HG03039 (cell line): Measurements from ENCODE around the gene MLLT3.

ENCODE experiments used
- ATAC-seq: cut with Tn5 transposase; IDR thresholded peaks from one replicate; pipeline ENCODE4 v1.9.1; 2021; ENCODE audit warnings: mild to moderate bottlenecking, moderate library complexity; ENCODE audit not compliant: unreplicated experiment

The MLLT3 gene

GRCh38 chr9:20561531-20561930 is 60.8 kb downstream of the MLLT3 start:
- no peak for ATAC-seq

DNA sequence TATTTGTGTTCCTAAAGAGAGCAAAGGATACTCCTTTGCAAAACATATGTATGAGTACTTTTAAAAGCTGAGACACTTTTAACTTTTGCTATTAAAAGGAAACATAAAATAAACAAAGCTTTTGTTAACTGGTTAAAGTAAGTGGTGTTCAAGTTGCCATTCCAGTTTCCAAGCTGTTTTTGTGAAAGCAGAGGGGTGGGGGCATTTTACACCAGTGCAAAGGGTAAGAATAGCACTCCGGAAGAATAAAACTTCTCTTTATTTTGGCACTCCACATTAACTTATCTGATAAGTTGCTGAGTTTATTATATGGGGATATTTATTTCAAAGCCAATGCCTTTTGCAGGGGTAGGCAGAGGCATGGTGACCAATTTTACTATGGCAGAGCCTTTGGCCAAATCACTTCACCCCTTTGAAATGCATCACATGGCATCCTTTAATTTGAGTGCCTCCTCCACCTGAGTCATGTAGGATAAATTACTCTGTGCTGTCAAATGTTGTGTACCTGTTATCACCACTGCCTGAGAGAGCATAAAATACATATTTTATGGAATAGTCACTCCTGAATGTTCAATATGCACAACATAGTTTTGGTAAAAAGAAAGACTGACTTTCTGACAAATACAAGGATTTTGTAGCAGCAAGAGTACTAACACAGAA is 62.9 kb downstream of the MLLT3 start:
- ATAC-seq: no peak

- ATAC-seq: no peak
Observed at GRCh38 chr9:20558566-20559016, 63.7 kb downstream of the MLLT3 start.

DNA sequence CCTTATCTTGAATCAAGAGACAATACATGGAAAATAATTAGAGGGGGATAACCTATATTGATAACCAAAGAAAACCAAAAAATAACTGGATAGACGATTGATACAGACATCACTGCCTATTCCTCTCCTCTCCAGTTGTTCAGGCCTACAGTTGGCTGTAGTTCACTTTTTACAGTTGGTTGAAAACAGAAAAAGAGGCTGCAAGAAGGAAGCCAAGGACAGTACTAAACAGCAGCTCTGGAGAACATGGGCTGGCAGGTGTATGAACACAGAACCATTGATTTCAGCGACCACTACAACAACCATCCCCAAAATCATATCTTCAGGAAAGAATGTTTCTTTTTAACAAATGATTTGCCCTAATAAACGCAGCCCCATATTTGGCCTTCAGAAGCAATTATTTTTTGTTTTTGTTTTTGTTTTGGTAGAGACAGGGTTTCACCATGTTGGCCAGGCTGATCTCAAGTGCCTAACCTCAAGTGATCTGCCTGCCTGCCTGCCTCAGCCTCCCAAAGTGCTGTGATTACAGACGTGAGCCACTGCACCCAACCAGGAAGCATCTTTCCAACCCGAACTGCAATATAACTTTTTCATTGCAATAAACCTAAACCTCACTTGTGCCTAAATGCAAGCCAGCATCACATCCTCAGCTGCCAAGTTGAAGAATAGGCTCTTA is 64.3 kb downstream of the MLLT3 start:
- no peak for ATAC-seq

DNA sequence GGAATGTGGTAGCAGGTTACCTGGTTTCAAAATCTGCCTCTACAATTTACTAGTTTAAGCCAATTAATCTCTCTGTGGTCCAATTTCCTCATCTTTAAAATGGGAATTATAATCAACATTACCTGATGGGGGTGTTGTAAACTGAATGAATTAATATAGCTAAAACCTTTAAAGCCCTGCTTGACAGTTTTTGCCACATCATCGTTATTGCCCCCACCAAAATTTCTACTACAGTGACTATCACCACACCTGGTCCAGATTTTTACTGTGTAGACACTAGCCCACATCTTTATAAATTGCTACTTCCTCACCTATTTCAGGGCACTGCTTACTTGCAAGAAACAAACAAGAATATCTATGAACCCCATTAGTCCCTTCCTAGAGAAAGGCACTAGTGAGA is 65.0 kb downstream of the MLLT3 start:
- ATAC-seq: no peak

- ATAC-seq: no peak
Observed at GRCh38 chr9:20553558-20554149, 68.6 kb downstream of the MLLT3 start.

DNA sequence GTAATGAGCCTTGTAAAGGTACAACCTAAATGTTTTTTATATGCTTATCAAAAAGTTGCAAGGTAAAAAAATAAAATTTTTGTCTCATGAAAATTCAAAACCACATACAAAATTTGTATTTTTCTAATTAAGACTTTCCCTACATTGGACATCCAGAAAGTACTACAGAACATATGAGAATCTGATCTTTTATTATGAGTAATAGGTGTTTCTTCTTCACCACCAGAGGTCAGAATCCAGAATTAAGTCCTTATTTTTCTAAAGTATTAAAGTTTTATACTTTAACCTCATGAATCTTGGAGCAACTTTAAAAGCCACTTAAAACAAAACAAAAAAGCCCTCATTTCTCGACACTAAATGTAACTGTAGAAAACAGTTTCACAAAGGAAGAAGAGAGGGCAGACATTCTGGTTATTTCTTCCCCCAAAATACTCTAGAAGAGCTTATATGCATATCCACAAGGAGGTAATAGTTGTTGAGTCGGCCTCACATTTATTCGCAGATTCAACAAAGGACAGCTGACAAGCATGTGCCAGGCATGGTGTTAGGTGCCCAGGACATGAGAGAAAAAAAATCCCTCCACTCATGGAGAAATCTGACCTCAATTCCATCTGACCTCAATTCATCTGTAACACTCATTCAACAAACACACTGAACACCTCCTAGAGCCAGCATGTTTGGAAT is 69.3 kb downstream of the MLLT3 start:
- ATAC-seq: no peak

DNA sequence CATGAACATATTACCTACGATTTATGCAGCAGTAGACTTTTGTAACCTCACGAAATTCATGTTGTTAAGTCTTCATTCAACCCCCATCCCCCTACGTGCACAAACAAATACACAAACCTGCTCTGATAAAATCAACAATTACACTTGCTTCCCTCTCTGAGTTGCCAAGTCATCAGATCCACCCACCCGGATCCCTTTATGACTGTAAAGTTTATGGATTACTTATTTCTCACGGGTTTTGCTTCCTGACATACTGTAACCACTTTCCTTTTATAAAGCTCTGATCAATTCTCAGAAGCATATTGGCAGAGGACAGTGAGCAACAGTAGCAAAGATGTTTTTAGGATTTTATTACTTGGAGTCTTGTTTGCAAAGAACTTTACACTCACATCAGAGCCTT is 70.5 kb downstream of the MLLT3 start:
- peak; percentile 43 for ATAC-seq

- no peak for ATAC-seq
Observed at GRCh38 chr9:20551236-20551635, 71.1 kb downstream of the MLLT3 start.

DNA sequence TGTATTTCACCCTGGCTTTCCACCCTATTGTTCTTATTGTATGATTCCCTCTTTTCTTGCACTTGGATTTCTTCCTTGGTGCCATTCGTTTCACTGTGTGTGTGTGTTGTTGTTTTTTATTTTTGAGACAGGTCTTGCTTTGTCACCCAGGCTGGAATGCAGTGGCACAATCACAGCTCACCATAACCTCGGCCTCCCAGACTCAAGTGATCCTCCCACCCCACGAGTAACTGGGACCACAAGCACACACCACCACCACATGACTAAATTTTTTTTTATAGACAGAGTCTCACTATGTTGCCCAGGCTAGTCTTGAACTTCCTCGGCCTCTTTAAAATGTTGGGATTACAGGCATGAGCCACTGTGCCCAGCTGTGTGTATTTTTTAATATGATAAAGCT is 72.0 kb downstream of the MLLT3 start:
- no peak for ATAC-seq

DNA sequence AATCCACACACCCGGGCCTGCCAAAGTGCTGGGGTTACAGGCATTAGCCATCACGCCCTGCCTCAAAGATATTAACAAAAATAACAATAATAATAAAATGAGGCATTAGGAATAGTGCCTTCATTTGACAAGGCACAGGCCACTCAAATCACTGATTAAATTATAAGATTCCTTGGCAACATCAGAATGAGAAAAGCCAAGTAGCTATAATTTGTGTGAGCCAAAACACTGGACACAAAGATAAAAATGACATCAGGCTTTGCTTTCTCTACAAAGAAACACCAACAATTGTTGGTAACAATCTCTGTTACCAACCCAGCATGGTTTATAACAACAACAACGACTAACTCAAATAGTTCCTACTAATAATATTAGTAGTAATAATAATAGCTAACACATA is 73.2 kb downstream of the MLLT3 start:
- no peak for ATAC-seq

DNA sequence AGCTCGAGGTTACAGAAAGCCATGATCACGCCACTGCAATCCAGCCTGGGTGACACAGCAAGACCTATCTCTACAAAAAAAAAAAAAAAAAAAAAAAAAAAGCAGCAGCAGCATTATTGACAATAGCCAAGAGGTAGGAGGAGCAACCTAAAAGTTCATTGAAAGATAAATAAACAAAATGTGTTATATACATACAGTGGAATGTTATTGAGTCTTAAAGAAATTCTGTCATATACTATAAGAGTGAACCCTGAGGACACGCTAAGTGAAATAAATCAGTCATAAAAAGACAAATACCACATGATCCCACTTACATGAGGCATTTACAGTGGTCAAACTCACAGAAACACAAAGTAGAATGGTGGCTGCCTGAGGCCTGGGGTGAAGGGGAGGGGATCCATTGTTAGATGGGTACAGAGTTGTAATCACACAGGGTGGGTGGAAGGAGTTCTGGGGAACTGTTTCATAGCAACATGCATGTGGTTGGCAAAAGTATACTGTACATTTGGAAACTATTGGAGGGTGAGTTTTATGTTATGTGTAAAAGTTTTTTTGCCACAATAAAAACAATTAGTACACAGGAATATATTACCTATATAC is 77.2 kb downstream of the MLLT3 start:
- no peak for ATAC-seq

DNA sequence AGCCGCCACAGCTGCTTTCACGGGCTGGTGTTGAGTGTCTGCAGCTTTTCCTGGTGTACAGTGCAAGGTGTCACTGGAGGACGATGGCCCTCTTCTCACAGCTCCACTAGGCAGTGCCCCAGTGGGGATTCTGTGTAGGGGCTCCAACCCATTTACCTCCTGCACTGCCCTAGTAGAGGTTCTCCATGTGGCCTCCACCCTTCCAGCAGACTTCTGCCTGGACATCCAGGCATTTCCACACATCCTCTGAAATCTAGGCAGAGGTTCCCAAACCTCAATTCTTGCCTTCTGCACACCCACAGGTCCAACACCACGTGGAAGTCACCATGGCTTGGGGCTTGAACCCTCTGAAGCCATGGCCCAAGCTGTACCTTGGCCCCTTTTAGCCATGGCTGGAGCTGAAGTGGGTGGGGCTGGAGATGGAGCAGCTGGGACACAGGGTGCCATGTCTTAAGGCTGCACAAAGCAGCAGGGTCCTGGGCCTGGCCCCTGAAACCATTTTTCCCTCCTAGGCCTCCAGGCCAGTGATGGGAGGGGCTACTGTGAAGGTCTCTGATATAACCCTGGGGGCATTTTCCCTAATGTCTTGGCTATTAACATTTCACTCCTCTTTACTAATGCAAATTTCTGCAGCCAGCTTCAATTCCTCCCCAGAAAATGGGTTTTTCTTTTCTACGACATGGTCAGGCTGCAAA is 82.0 kb downstream of the MLLT3 start:
- ATAC-seq: no peak

- ATAC-seq: no peak
Observed at GRCh38 chr9:20538956-20539355, 83.3 kb downstream of the MLLT3 start.

GRCh38 chr9:20538092-20538491 is 84.2 kb downstream of the MLLT3 start:
- ATAC-seq: no peak

- no peak for ATAC-seq
Observed at GRCh38 chr9:20537294-20537693, 85.0 kb downstream of the MLLT3 start.

DNA sequence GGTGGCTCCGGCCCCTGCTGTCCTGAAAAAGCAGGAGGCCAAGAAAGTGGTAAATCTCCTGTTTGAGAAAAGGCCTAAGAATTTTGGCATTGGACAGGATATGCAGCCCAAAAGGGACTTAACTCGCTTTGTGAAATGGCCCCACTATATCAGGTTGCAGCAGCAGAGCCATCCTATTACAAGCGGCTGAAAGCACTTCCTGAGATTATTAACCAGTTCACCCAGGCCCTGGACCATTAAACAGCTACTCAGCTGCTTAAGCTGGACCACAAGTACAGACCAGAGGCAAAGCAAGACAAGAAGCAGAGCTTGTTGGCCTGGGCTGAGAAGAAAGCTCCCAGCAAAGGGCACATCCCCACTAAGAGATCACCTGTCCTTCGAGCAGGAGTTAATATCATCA is 89.7 kb downstream of the MLLT3 start:
- ATAC-seq: no peak

DNA sequence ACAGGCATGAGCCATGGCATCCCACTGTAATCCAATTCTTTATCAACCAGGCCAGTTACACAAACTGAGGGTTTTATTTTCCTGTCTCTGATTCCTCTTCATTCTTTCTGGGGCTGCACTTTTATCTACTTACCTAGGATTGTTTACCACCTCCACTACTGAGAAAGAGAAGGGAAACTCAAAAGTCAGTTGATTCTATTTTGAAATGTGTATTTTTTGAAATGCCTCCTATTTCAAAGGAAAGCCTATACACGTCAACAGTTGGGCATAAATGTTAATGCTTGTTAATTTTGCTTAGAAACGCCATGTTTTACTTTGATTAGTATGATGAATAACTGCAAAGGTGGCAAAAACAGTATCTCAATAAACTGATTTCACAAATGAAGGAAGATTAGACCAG is 92.5 kb downstream of the MLLT3 start:
- ATAC-seq: no peak

GRCh38 chr9:20528253-20528652 is 94.0 kb downstream of the MLLT3 start:
- no peak for ATAC-seq

GRCh38 chr9:20526500-20527319 is 95.6 kb downstream of the MLLT3 start:
- peak; percentile 78 for ATAC-seq
